GM19324 (cell line): ENCODE results near the gene SCGB1D1.

Source experiments
- ATAC-seq: cut with Tn5 transposase; IDR thresholded peaks from one replicate; pipeline ENCODE4 v1.9.1; 2021; ENCODE audit warnings: mild to moderate bottlenecking, moderate library complexity; ENCODE audit not compliant: unreplicated experiment, low FRiP score

The SCGB1D1 gene

GRCh38 chr11:62190011-62190410 lies at the start of gene SCGB1D1:
TSS of gene SCGB1D1 (plus strand) at chr11:62190216. CDS start at chr11:62190285, 69 bp downstream.
- no peak for ATAC-seq

GRCh38 chr11:62140304-62141110 lies 49.5 kb upstream of the SCGB1D1 start:
- ATAC-seq = no peak

DNA sequence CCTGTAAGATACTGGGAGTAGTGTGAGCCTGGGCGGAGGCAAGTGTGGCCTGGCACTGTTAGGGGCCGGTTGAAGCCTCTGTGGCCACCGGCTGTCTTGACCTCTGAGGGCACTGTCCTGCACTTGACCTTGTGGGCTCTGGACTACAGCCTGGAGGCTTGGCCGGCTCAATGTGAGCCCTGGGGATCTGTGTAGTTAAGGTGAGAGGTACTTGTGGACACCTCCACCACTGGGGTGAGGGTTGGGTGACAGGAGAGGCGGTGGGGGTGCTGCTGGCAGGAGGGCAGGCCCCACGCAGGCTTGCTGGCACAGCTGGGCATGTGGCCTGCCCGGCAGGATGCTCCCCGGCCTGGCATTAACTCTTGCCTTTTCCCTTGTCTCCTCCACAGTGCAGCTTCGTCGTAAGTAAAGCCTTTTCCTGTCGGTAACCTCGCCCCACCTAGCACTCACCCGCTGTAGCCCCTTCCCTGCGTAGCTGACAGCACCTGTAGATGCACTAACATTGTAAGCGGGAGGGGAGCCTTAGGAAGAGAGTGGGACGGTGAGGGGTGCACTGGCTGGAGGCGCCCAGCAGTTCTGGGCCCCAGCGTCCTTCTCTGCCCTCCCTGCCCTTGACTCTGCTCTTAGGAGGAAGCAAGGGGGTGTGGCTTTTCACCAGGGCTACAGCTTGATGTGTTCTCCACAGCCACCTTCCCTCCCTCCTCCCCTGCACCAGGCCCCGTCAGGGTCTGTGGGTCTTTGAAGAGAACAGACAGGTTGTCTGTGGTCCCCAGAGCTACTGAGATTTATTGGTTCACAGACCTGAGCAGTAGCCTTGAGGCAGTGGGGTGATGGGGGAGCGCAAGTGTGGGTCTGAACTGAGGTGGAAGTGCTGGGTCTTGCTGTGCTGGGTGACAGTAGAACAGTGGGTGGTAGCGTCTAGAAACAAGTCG lies 48.6 kb upstream of the SCGB1D1 start:
- no peak for ATAC-seq

DNA sequence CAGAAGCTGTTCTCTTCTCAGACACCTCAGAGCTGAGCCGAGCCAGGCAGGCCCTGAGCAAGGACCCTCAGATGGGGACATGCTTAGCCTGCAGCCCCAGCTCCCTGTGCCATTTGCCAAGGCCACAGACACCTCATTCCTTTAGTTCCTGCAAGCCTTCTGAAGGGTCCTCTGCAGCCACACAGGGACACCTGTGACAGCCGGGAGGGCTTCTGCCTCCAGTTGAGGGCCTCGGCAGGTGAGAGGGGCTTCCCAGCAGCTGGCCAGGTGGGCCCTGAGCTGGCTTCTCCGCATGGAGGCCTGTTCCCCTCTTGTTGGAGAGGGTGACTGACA lies 48.0 kb upstream of the SCGB1D1 start:
- no peak for ATAC-seq

GRCh38 chr11:62142921-62143320 lies 47.1 kb upstream of the SCGB1D1 start:
- ATAC-seq = no peak

DNA sequence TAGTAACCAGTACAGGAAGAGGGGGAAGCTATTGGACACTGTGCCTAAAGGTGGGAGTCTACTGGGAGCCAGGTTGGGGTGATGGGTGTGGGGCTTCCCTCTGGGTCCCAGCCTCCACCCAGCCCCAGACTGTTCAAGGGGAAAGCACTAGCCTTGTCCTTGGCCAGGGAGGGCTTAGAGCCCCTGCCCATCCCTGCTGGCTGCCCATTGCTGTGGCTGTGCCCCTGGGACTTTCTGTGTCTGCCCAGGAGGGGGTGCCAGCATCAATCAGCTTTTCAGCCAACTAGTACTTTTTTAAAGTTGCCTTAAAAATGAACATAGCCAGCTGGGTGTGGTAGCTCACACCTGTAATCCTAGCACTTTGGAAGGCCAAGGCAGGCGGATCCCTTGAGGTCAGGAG lies 46.3 kb upstream of the SCGB1D1 start:
- ATAC-seq = no peak

DNA sequence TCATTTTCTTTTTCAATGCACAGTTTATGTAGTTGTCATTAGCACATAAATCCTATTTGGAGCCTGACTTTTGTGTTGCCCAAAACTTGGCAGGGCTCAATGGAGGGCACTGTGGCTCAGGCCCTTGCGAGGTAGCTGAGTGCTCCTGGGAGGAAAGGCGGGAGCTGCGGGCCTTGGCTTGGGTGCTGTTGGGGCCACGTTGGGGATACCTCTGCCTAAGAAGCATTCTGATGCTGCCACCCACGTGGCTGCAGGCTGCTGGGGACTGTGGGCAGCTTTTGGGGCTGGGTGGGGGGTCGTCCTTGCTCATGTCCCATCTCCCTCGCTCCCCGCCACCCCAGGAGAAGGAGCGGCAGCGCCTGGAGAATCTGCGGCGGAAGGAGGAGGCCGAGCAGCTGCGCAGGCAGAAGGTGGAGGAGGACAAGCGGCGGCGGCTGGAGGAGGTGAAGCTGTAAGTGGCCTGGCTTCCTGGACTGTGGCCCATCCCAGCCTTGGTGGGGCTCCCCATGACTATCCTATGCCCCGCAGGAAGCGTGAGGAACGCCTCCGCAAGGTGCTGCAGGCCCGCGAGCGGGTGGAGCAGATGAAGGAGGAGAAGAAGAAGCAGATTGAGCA lies 45.3 kb upstream of the SCGB1D1 start:
- no peak for ATAC-seq

GRCh38 chr11:62145261-62145871 lies 44.6 kb upstream of the SCGB1D1 start:
- no peak for ATAC-seq

GRCh38 chr11:62146476-62147200 lies 43.4 kb upstream of the SCGB1D1 start:
- no peak for ATAC-seq

DNA sequence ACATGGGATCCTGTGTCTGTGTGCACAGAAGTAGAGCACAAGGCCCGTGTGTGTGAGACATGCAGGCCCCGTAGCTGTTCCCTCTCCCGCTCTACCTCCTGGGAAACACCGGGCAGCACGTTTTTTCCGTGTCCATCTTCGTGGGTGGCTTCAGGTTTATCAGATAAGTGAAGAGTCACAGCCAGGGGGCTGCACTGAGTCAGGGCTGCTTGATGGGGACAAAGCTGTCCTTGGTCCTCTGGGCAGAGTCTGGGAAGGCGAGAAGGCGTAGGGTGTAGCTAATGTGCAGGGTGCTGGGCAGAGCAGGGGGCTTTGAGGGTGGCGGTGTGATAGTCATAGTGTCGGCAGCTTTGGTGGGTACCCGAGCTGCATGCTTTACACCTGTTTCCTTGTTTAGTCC lies 42.5 kb upstream of the SCGB1D1 start:
- ATAC-seq = no peak

DNA sequence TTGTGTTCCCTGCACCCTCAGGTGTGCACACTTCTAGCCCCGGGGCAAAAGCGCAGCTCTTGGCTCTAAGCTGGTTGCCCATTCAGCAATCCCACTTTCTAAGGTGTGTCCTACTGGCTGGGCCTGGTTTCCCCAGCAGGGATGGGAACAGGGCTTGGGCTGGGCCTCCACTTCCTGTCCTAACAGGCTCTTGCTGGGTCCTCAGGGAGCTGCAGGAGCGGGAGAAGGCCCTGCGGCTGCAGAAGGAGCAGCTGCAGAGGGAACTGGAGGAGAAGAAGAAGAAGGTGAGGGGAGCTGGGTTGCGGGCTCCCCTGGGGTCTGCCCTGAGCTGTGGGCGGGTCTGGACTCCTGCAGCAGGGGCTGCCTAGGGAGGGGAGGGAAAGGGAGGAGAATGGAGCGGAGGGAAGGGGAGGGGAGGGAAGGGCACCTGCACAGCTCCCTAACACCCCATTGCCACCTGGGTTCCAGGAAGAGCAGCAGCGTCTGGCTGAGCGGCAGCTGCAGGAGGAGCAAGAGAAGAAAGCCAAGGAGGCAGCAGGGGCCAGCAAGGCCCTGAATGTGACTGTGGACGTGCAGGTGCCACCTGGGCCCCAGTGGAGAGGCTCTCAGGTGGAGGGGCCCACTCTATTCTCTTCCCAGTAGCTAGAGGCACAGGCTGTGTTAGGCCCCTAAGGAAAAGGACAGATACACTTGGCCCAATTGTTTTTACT lies 41.6 kb upstream of the SCGB1D1 start:
- no peak for ATAC-seq

DNA sequence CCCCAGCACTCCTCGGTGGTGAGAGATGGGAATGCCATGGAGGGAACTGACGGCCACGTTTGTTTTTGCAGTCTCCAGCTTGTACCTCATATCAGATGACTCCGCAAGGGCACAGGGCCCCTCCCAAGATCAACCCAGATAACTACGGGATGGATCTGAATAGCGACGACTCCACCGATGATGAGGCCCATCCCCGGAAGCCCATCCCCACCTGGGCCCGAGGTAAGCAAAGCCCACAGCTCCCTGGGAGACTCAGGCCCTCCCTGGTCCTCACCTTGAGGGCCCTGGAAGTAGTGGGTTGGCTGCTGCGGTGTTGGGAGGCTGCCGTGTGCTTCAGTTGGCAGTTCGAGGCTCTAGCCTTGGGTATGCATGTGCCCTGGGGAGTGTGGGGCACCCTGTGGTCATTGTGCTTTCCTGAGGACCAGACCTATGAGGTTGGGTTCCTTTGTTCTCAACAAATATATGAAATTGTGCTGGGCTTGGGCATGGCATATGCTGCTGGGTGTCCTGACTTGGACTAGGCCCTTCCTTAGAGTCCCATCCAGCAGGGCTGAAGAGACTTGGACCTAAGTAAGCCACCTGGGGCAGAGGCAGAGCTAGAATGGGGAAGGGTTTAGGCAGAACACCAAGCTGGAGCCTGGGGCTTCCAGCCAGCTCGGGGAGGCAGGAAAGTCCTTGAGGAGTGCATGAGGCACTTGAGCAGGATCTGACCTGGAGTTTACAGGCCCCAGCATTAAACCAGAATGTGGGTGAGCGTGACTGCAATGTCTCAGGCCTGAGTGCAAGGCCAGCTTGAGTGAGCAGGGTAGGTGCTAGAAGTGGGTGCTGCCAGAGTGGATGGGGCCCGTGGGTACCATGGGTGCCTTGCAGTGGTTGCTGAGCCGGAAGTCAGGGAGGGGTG lies 39.8 kb upstream of the SCGB1D1 start:
- no peak for ATAC-seq

DNA sequence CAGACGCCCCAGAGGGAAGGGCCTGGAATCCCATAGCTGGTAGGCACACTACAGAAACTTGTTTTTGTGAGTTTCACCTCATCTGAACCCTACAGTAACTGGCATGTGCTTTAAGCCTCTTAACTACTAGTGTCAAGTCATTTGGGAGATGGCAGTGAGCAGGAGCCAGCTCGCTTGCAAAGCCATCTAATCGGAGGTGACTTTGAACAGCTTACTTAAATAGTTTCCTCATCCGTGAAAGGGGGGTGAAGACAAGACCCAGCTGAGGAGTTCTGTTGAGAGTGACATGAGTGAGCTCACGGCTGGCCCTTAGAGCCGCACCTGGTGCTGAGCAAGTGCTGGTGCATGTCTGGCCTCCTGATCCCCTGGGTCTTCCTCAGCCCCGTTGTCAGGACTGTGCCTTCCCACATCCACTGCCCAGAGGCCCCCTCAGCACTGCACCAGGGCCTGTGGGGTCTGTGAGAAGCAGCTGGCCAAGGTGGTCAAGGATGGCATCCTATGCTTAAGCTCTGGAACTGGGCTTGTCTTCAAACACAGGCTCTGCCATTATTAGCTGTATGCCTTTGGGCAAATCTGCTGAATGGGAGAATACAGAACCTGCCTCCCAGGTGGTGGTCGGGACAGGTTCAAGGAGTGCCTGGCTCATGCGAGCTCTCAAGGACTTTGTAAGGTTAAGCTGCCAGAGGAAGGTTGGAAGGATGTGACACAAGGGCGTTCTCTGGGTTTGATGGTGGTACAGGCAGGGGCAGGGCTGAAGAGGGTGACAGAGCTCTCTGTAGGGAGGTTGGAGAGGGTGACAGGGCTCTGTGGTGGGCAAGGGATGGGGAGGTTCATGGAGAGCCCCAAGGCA lies 38.9 kb upstream of the SCGB1D1 start:
- no peak for ATAC-seq

DNA sequence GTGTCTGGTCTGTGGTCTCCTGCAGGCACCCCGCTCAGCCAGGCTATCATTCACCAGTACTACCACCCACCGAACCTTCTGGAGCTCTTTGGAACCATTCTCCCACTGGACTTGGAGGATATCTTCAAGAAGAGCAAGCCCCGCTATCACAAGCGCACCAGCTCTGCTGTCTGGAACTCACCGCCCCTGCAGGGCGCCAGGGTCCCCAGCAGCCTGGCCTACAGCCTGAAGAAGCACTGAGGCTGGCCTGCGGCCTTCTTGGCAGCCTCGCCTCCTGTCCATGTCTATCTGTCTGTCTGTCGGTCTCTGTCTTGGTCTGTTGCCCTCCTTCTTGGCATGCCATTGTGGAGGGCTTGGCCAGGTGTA lies 38.3 kb upstream of the SCGB1D1 start:
- ATAC-seq = no peak

GRCh38 chr11:62152245-62153086 lies 37.5 kb upstream of the SCGB1D1 start:
- ATAC-seq = no peak

DNA sequence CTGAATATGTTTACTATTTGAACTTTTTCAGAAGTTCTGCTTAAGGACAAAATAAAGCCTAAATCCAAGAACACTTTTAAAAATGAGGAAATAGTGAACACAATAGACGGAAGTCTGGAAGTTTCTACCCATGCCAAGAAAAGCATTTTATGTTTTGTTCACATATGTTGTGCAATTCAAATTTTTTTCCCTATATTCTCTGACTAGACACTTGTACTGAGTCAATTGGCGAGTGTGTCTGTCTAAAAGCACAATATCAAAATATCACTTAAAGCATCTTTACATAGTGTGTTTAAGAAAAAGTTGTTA lies 37.0 kb upstream of the SCGB1D1 start:
- ATAC-seq = no peak

- ATAC-seq = no peak
Observed at GRCh38 chr11:62153617-62154016, 36.4 kb upstream of the SCGB1D1 start.
